LNCaP clone FGC (cell line): ENCODE results near the gene PNMA8B.

Experiments
- DNase-seq: peaks from one replicate; pipeline ENCODE4 v3.0.0-alpha.2; 2011; ENCODE audit warnings: low read depth
- H3K4me3 ChIP-seq: 2 replicates; pipeline ENCODE4 v1.5.1; 2011; ENCODE audit warnings: mild to moderate bottlenecking, low read depth, low read length, control low read depth
- CTCF ChIP-seq: IDR thresholded peaks from 2 replicates; pipeline ENCODE4 v1.5.1; 2012; ENCODE audit warnings: mild to moderate bottlenecking; ENCODE audit not compliant: control insufficient read depth, insufficient read depth; ENCODE audit errors: extremely low read depth

PNMA8B gene

GRCh38 chr19:46521241-46521868 is 25.7 kb upstream of the PNMA8B start:
- DNase-seq, result no peak
- TF ChIP-seq CTCF, result no peak
- no peak overlapping the region for H3K4me3 ChIP-seq

GRCh38 chr19:46520616-46521015 is 24.9 kb upstream of the PNMA8B start:
- H3K4me3 ChIP-seq, result no peak overlapping the region
- DNase-seq, result no peak
- no peak for TF ChIP-seq CTCF

GRCh38 chr19:46517471-46517870 is 21.8 kb upstream of the PNMA8B start:
- no peak for DNase-seq
- H3K4me3 ChIP-seq, result no peak overlapping the region
- no peak for TF ChIP-seq CTCF

- no peak for DNase-seq
- peak; percentile 41 for TF ChIP-seq CTCF
- no peak overlapping the region for H3K4me3 ChIP-seq
These were observed 20.2 kb upstream of the PNMA8B start for GRCh38 chr19:46515879-46516350.

GRCh38 chr19:46515290-46515609 is 19.6 kb upstream of the PNMA8B start:
- no peak for DNase-seq
- no peak overlapping the region for H3K4me3 ChIP-seq
- TF ChIP-seq CTCF, result no peak

GRCh38 chr19:46514589-46515289 is 19.1 kb upstream of the PNMA8B start:
- DNase-seq, result no peak
- no peak for TF ChIP-seq CTCF
- no peak overlapping the region for H3K4me3 ChIP-seq
